ENCODE measurements around the gene BLOC1S5. TPM values are rescaled to one million over a fixed set of nuclear protein-coding genes. Genes with fewer than 3 reads are reported as not detected.

BLOC1S5 gene
- total and polyA plus RNA-seq, 5 donors from 2014 or later = 11.3 to 31.9 (median 28.2) TPM

GRCh38 chr6:8103726-8104125 lies 39.5 kb upstream of the BLOC1S5 start:
- peaks cover 19% of the 10 kb centered on the region for H3K27me3 Mint-ChIP-seq
- DNase-seq (no peak), ATAC-seq (ENCODE audit: low read depth in 2 of 2) (no peak)
- no peak overlapping the region for H3K4me3 ChIP-seq (ENCODE audit: low read depth, low read length)
- H3K4me3 Mint-ChIP-seq = peak overlapping the region in 1 of 4 donors; percentile 27
- H3K9me3 ChIP-seq (ENCODE audit: control insufficient read depth in 2 of 2, low read length in 2 of 2) = no peaks in the 10 kb centered on the region
- H3K36me3 ChIP-seq (ENCODE audit: control insufficient read depth, insufficient read depth, low read length) = no peaks in the 10 kb centered on the region
- peaks cover 9% of the 10 kb centered on the region for H3K4me1 ChIP-seq (ENCODE audit: control insufficient read depth, insufficient read depth, low read length, poor library complexity, severe bottlenecking)
- peaks cover 15 to 36% (median 22%) of the 10 kb centered on the region in 4 donors for H3K4me1 Mint-ChIP-seq
- H3K9me3 Mint-ChIP-seq = peaks cover 0 to 3% (median 0%) of the 10 kb centered on the region in 7 donors
- no peaks in the 10 kb centered on the region for H3K36me3 Mint-ChIP-seq
- H3K27ac Mint-ChIP-seq = no peak overlapping the region
- H3K27ac ChIP-seq (ENCODE audit: insufficient read depth, low read length, poor library complexity, severe bottlenecking) = no peak overlapping the region
- H3K27me3 ChIP-seq (ENCODE audit: control insufficient read depth, insufficient read depth, low read length) = peaks cover 9% of the 10 kb centered on the region

DNA sequence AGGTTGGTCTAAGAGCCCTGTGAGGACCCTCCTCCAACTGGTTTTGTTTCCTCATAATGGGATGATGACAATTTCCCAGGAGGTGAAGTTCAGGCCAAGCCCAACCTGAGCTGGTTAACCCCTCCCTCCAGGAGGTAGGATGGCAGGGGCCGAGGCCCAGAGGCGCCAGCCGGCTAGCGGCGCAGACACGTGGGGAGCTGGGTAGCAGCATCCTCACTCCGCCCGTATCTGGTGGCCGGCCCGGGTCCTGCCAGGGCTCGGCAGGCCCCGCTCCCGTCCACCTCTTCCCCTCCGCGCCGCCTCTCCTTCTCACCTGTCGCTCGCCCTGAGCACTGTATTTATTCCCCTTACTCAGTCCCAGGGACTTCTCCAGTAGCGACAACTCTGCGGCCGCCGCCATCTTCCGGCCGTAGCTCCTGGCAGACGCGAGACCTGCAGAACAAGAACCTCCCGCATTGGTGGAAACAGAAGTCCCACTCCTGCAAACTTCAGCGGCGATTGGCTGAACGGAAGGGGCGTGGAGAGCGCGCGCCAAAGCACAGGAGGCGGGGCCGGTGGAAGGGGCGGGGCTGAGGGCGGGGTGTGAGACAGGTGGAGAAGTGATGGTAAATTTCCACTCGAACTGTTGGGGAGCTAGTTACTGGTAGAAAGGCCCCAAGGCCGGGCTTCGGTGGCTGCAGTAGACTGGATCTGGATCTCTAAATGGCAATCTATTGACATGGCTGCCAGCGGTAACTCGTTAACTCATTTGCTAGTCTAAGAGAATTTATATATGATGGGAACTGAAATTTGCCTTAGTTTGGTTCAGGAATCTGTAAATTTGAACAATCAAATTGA lies 38.2 kb upstream of the BLOC1S5 start, which contains the start of gene EEF1E1:
Gene EEF1E1 (minus strand): TSS at position 427 of the 837 bp plus-strand sequence. CDS start 27 bp downstream, at position 400.
- Mint-ChIP-seq H3K27ac (peak within 1 kb of the TSS; percentile 50 to 98 (median 97)), H3K9me3 (peaks cover 0 to 3% (median 0%) of the 10 kb centered on the region in 7 donors), H3K4me1 (peaks cover 18 to 43% (median 22%) of the 10 kb centered on the region in 4 donors), H3K36me3 (no peaks in the 10 kb centered on the region), H3K27me3 (peaks cover 15% of the 10 kb centered on the region), H3K4me3 (peak within 1 kb of the TSS; percentile 92 to 100 (median 98))
- H3K36me3 ChIP-seq (ENCODE audit: control insufficient read depth, insufficient read depth, low read length) = no peaks in the 10 kb centered on the region
- peaks cover 4% of the 10 kb centered on the region for H3K27me3 ChIP-seq (ENCODE audit: control insufficient read depth, insufficient read depth, low read length)
- no peaks in the 10 kb centered on the region for H3K9me3 ChIP-seq (ENCODE audit: control insufficient read depth in 2 of 2, low read length in 2 of 2)
- peak within 1 kb of the TSS; percentile 92 for H3K4me3 ChIP-seq (ENCODE audit: low read depth, low read length)
- peak within 1 kb of the TSS; percentile 79 for H3K27ac ChIP-seq (ENCODE audit: insufficient read depth, low read length, poor library complexity, severe bottlenecking)
- ATAC-seq (ENCODE audit: low read depth in 2 of 2) (peak; percentile 98 to 99), DNase-seq (peak; percentile 93 to 97 (median 95))
- H3K4me1 ChIP-seq (ENCODE audit: control insufficient read depth, insufficient read depth, low read length, poor library complexity, severe bottlenecking) = peaks cover 9% of the 10 kb centered on the region

DNA sequence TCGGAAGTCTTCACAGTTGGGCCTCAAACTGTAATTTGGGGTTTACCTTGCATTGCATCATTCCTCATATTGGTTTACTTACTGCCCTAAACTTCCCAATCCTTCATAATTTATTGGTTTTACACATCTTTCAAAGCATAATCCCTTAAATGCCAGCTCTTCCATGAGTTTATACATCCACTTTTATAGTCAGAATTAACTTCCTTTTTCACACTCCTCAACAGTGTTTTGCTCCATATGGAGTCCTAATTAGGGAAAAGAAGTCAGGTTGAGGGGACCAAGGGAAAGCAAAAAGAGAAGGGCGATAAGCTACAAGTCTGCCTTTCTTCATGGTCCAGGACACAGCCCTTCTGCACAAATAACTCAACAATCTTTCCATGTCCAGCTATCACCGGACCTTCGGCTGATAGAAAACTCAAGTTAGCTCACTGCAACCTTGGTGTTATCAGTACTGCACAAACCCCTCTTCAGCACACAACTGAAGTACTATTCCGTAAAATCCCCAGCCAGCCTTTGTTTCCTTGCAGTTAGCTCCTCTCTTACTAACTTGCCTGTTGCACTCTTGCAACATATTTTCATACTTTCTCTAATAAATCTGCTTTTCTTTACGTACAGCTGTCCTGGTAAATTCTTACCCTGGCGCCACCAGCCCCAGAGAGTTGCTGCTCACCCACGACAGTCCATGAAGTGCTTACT lies 36.1 kb upstream of the BLOC1S5 start:
- H3K4me3 ChIP-seq (ENCODE audit: low read depth, low read length) = no peak overlapping the region
- ATAC-seq (ENCODE audit: low read depth in 2 of 2) (no peak), DNase-seq (no peak)
- H3K36me3 Mint-ChIP-seq = peaks cover 11% of the 10 kb centered on the region
- H3K27ac Mint-ChIP-seq = no peak overlapping the region
- H3K4me3 Mint-ChIP-seq = peak overlapping the region in 2 of 4 donors; percentile 26 to 73
- no peak overlapping the region for H3K27ac ChIP-seq (ENCODE audit: insufficient read depth, low read length, poor library complexity, severe bottlenecking)
- H3K9me3 ChIP-seq (ENCODE audit: control insufficient read depth in 2 of 2, low read length in 2 of 2) = no peaks in the 10 kb centered on the region
- H3K9me3 Mint-ChIP-seq = no peaks in the 10 kb centered on the region
- peaks cover 24 to 43% (median 25%) of the 10 kb centered on the region in 4 donors for H3K4me1 Mint-ChIP-seq
- peaks cover 19% of the 10 kb centered on the region for H3K36me3 ChIP-seq (ENCODE audit: control insufficient read depth, insufficient read depth, low read length)
- H3K27me3 ChIP-seq (ENCODE audit: control insufficient read depth, insufficient read depth, low read length) = no peaks in the 10 kb centered on the region
- H3K27me3 Mint-ChIP-seq = peaks cover 9% of the 10 kb centered on the region
- peaks cover 9% of the 10 kb centered on the region for H3K4me1 ChIP-seq (ENCODE audit: control insufficient read depth, insufficient read depth, low read length, poor library complexity, severe bottlenecking)

DNA sequence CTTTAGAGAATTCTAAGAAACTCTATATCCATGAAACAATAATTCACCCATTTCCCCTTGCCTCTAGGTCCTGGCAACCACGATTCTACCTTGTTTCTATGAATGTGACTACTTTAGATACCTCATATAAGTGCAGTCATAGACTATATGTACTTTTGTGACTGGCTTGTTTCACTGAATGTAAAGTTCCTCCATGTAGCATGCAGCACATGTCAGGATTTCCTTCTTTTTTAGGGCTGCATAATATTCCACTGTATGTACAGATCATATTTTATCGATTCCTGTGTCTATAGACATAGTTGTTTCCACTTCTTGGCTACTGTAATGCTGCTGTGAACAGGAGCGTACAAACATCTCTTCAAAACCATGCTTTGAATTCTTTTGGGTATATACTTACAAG lies 26.5 kb upstream of the BLOC1S5 start:
- no peaks in the 10 kb centered on the region for H3K27me3 Mint-ChIP-seq
- H3K9me3 Mint-ChIP-seq = peaks cover 0 to 7% (median 0%) of the 10 kb centered on the region in 7 donors
- Histone ChIP-seq H3K27me3 (ENCODE audit: control insufficient read depth, insufficient read depth, low read length) (no peaks in the 10 kb centered on the region), H3K27ac (ENCODE audit: insufficient read depth, low read length, poor library complexity, severe bottlenecking) (no peak overlapping the region), H3K36me3 (ENCODE audit: control insufficient read depth, insufficient read depth, low read length) (peaks cover 80% of the 10 kb centered on the region), H3K9me3 (ENCODE audit: control insufficient read depth in 2 of 2, low read length in 2 of 2) (peaks cover 0 to 2% of the 10 kb centered on the region in 2 experiments), H3K4me3 (ENCODE audit: low read depth, low read length) (no peak overlapping the region), H3K4me1 (ENCODE audit: control insufficient read depth, insufficient read depth, low read length, poor library complexity, severe bottlenecking) (no peaks in the 10 kb centered on the region)
- H3K4me1 Mint-ChIP-seq = peaks cover 4 to 16% (median 7%) of the 10 kb centered on the region in 4 donors
- H3K36me3 Mint-ChIP-seq = peaks cover 70% of the 10 kb centered on the region
- H3K27ac Mint-ChIP-seq = no peak overlapping the region
- DNase-seq (no peak), ATAC-seq (ENCODE audit: low read depth in 2 of 2) (no peak)
- no peak overlapping the region for H3K4me3 Mint-ChIP-seq

GRCh38 chr6:8088886-8089285 lies 24.7 kb upstream of the BLOC1S5 start:
- H3K4me3 Mint-ChIP-seq = no peak overlapping the region
- Histone ChIP-seq H3K27ac (ENCODE audit: insufficient read depth, low read length, poor library complexity, severe bottlenecking) (no peak overlapping the region), H3K9me3 (ENCODE audit: control insufficient read depth in 2 of 2, low read length in 2 of 2) (peaks cover 0 to 2% of the 10 kb centered on the region in 2 experiments), H3K4me1 (ENCODE audit: control insufficient read depth, insufficient read depth, low read length, poor library complexity, severe bottlenecking) (no peaks in the 10 kb centered on the region), H3K4me3 (ENCODE audit: low read depth, low read length) (no peak overlapping the region), H3K36me3 (ENCODE audit: control insufficient read depth, insufficient read depth, low read length) (peaks cover 63% of the 10 kb centered on the region), H3K27me3 (ENCODE audit: control insufficient read depth, insufficient read depth, low read length) (no peaks in the 10 kb centered on the region)
- H3K36me3 Mint-ChIP-seq = peaks cover 62% of the 10 kb centered on the region
- H3K27me3 Mint-ChIP-seq = no peaks in the 10 kb centered on the region
- H3K9me3 Mint-ChIP-seq = peaks cover 0 to 7% (median 0%) of the 10 kb centered on the region in 7 donors
- H3K4me1 Mint-ChIP-seq = peaks cover 4 to 16% (median 8%) of the 10 kb centered on the region in 4 donors
- no peak for ATAC-seq (ENCODE audit: low read depth in 2 of 2)
- no peak overlapping the region for H3K27ac Mint-ChIP-seq
- DNase-seq = no peak

- Mint-ChIP-seq H3K4me1 (peaks cover 7 to 20% (median 11%) of the 10 kb centered on the region in 4 donors), H3K9me3 (peaks cover 0 to 7% (median 0%) of the 10 kb centered on the region in 7 donors), H3K27me3 (no peaks in the 10 kb centered on the region), H3K36me3 (peaks cover 64% of the 10 kb centered on the region), H3K27ac (peak overlapping the region in 1 of 3 donors; percentile 85), H3K4me3 (no peak overlapping the region)
- no peak overlapping the region for H3K4me3 ChIP-seq (ENCODE audit: low read depth, low read length)
- peaks cover 0 to 2% of the 10 kb centered on the region in 2 experiments for H3K9me3 ChIP-seq (ENCODE audit: control insufficient read depth in 2 of 2, low read length in 2 of 2)
- ATAC-seq (ENCODE audit: low read depth in 2 of 2) (no peak), DNase-seq (no peak)
- no peaks in the 10 kb centered on the region for H3K27me3 ChIP-seq (ENCODE audit: control insufficient read depth, insufficient read depth, low read length)
- no peak overlapping the region for H3K27ac ChIP-seq (ENCODE audit: insufficient read depth, low read length, poor library complexity, severe bottlenecking)
- H3K4me1 ChIP-seq (ENCODE audit: control insufficient read depth, insufficient read depth, low read length, poor library complexity, severe bottlenecking) = no peaks in the 10 kb centered on the region
- H3K36me3 ChIP-seq (ENCODE audit: control insufficient read depth, insufficient read depth, low read length) = peaks cover 69% of the 10 kb centered on the region
Measured at GRCh38 chr6:8087870-8088754, 23.9 kb upstream of the BLOC1S5 start.

- no peak for ATAC-seq (ENCODE audit: low read depth in 2 of 2)
- Histone ChIP-seq H3K4me3 (ENCODE audit: low read depth, low read length) (no peak overlapping the region), H3K9me3 (ENCODE audit: control insufficient read depth in 2 of 2, low read length in 2 of 2) (peaks cover 0 to 2% of the 10 kb centered on the region in 2 experiments), H3K27ac (ENCODE audit: insufficient read depth, low read length, poor library complexity, severe bottlenecking) (no peak overlapping the region), H3K27me3 (ENCODE audit: control insufficient read depth, insufficient read depth, low read length) (no peaks in the 10 kb centered on the region), H3K36me3 (ENCODE audit: control insufficient read depth, insufficient read depth, low read length) (peaks cover 64% of the 10 kb centered on the region), H3K4me1 (ENCODE audit: control insufficient read depth, insufficient read depth, low read length, poor library complexity, severe bottlenecking) (no peaks in the 10 kb centered on the region)
- Mint-ChIP-seq H3K27ac (no peak overlapping the region), H3K36me3 (peaks cover 58% of the 10 kb centered on the region), H3K4me1 (peaks cover 5 to 20% (median 10%) of the 10 kb centered on the region in 4 donors), H3K27me3 (no peaks in the 10 kb centered on the region), H3K4me3 (no peak overlapping the region), H3K9me3 (peaks cover 0 to 7% (median 0%) of the 10 kb centered on the region in 7 donors)
- no peak for DNase-seq
Measured at GRCh38 chr6:8086755-8087306, 22.6 kb upstream of the BLOC1S5 start.

All from CD4-positive, CD25-positive, alpha-beta regulatory T cell (primary cell).